ENCODE measurements around the gene EIF3K.

Gene EIF3K

GRCh38 chr19:38653028-38653571 lies 34.1 kb downstream of the EIF3K start:
- peak overlapping the region; percentile 34 for H3K4me3 ChIP-seq (ENCODE audit: low read length)
- H3K9me3 ChIP-seq (replicated peaks; ENCODE audit: low read length) = no peaks in the 10 kb centered on the region
- H3K4me1 ChIP-seq (ENCODE audit: control insufficient read depth, insufficient read depth, low read length) = peaks cover 83% of the 10 kb centered on the region
- H3K9ac ChIP-seq (ENCODE audit: low read depth, low read length) = peak overlapping the region; percentile 99
- peak overlapping the region; percentile 97 for H3K4me2 ChIP-seq (ENCODE audit: low read length)
- H3K36me3 ChIP-seq (ENCODE audit: insufficient read depth, low read length) = peaks cover 34% of the 10 kb centered on the region
- H3K27me3 ChIP-seq (ENCODE audit: control insufficient read depth, insufficient read depth, low read length) = no peaks in the 10 kb centered on the region

- peak overlapping the region; percentile 97 for H3K4me2 ChIP-seq (ENCODE audit: low read length)
- H3K4me1 ChIP-seq (ENCODE audit: control insufficient read depth, insufficient read depth, low read length) = peaks cover 96% of the 10 kb centered on the region
- no peaks in the 10 kb centered on the region for H3K27me3 ChIP-seq (ENCODE audit: control insufficient read depth, insufficient read depth, low read length)
- no peak overlapping the region for H3K4me3 ChIP-seq (ENCODE audit: low read length)
- H3K9ac ChIP-seq (ENCODE audit: low read depth, low read length) = peak overlapping the region; percentile 99
- no peaks in the 10 kb centered on the region for H3K9me3 ChIP-seq (replicated peaks; ENCODE audit: low read length)
- H3K36me3 ChIP-seq (ENCODE audit: insufficient read depth, low read length) = peaks cover 32% of the 10 kb centered on the region
Observed at GRCh38 chr19:38654628-38655055, 35.7 kb downstream of the EIF3K start.

GRCh38 chr19:38655148-38655824 lies 36.3 kb downstream of the EIF3K start:
- no peak overlapping the region for H3K4me3 ChIP-seq (ENCODE audit: low read length)
- H3K4me2 ChIP-seq (ENCODE audit: low read length) = peak overlapping the region; percentile 97
- peak overlapping the region; percentile 99 for H3K9ac ChIP-seq (ENCODE audit: low read depth, low read length)
- H3K27me3 ChIP-seq (ENCODE audit: control insufficient read depth, insufficient read depth, low read length) = no peaks in the 10 kb centered on the region
- H3K36me3 ChIP-seq (ENCODE audit: insufficient read depth, low read length) = peaks cover 28% of the 10 kb centered on the region
- H3K4me1 ChIP-seq (ENCODE audit: control insufficient read depth, insufficient read depth, low read length) = peaks cover 98% of the 10 kb centered on the region
- H3K9me3 ChIP-seq (replicated peaks; ENCODE audit: low read length) = no peaks in the 10 kb centered on the region

GRCh38 chr19:38656171-38656981 lies 37.4 kb downstream of the EIF3K start:
- H3K4me1 ChIP-seq (ENCODE audit: control insufficient read depth, insufficient read depth, low read length) = peaks cover 96% of the 10 kb centered on the region
- no peaks in the 10 kb centered on the region for H3K9me3 ChIP-seq (replicated peaks; ENCODE audit: low read length)
- no peak overlapping the region for H3K4me3 ChIP-seq (ENCODE audit: low read length)
- H3K27me3 ChIP-seq (ENCODE audit: control insufficient read depth, insufficient read depth, low read length) = no peaks in the 10 kb centered on the region
- H3K9ac ChIP-seq (ENCODE audit: low read depth, low read length) = peak overlapping the region; percentile 58
- H3K4me2 ChIP-seq (ENCODE audit: low read length) = peak overlapping the region; percentile 19
- peaks cover 37% of the 10 kb centered on the region for H3K36me3 ChIP-seq (ENCODE audit: insufficient read depth, low read length)

- H3K4me2 ChIP-seq (ENCODE audit: low read length) = peak overlapping the region; percentile 66
- no peaks in the 10 kb centered on the region for H3K9me3 ChIP-seq (replicated peaks; ENCODE audit: low read length)
- peak overlapping the region; percentile 39 for H3K4me3 ChIP-seq (ENCODE audit: low read length)
- peaks cover 92% of the 10 kb centered on the region for H3K4me1 ChIP-seq (ENCODE audit: control insufficient read depth, insufficient read depth, low read length)
- peak overlapping the region; percentile 83 for H3K9ac ChIP-seq (ENCODE audit: low read depth, low read length)
- H3K27me3 ChIP-seq (ENCODE audit: control insufficient read depth, insufficient read depth, low read length) = no peaks in the 10 kb centered on the region
- peaks cover 38% of the 10 kb centered on the region for H3K36me3 ChIP-seq (ENCODE audit: insufficient read depth, low read length)
Observed at GRCh38 chr19:38657633-38658222, 38.7 kb downstream of the EIF3K start.

- H3K9me3 ChIP-seq (replicated peaks; ENCODE audit: low read length) = no peaks in the 10 kb centered on the region
- peak overlapping the region; percentile 49 for H3K4me3 ChIP-seq (ENCODE audit: low read length)
- H3K27me3 ChIP-seq (ENCODE audit: control insufficient read depth, insufficient read depth, low read length) = no peaks in the 10 kb centered on the region
- peak overlapping the region; percentile 83 for H3K9ac ChIP-seq (ENCODE audit: low read depth, low read length)
- H3K36me3 ChIP-seq (ENCODE audit: insufficient read depth, low read length) = peaks cover 45% of the 10 kb centered on the region
- H3K4me1 ChIP-seq (ENCODE audit: control insufficient read depth, insufficient read depth, low read length) = peaks cover 91% of the 10 kb centered on the region
- peak overlapping the region; percentile 73 for H3K4me2 ChIP-seq (ENCODE audit: low read length)
Observed at GRCh38 chr19:38658462-38659306, 39.7 kb downstream of the EIF3K start.

GRCh38 chr19:38660724-38661123 lies 41.7 kb downstream of the EIF3K start:
- peaks cover 38% of the 10 kb centered on the region for H3K36me3 ChIP-seq (ENCODE audit: insufficient read depth, low read length)
- no peak overlapping the region for H3K4me2 ChIP-seq (ENCODE audit: low read length)
- no peak overlapping the region for H3K4me3 ChIP-seq (ENCODE audit: low read length)
- H3K27me3 ChIP-seq (ENCODE audit: control insufficient read depth, insufficient read depth, low read length) = no peaks in the 10 kb centered on the region
- no peak overlapping the region for H3K9ac ChIP-seq (ENCODE audit: low read depth, low read length)
- peaks cover 91% of the 10 kb centered on the region for H3K4me1 ChIP-seq (ENCODE audit: control insufficient read depth, insufficient read depth, low read length)
- no peaks in the 10 kb centered on the region for H3K9me3 ChIP-seq (replicated peaks; ENCODE audit: low read length)

GRCh38 chr19:38661136-38661535 lies 42.1 kb downstream of the EIF3K start:
- no peaks in the 10 kb centered on the region for H3K27me3 ChIP-seq (ENCODE audit: control insufficient read depth, insufficient read depth, low read length)
- H3K4me1 ChIP-seq (ENCODE audit: control insufficient read depth, insufficient read depth, low read length) = peaks cover 91% of the 10 kb centered on the region
- no peak overlapping the region for H3K4me3 ChIP-seq (ENCODE audit: low read length)
- no peak overlapping the region for H3K9ac ChIP-seq (ENCODE audit: low read depth, low read length)
- peaks cover 35% of the 10 kb centered on the region for H3K36me3 ChIP-seq (ENCODE audit: insufficient read depth, low read length)
- no peak overlapping the region for H3K4me2 ChIP-seq (ENCODE audit: low read length)
- H3K9me3 ChIP-seq (replicated peaks; ENCODE audit: low read length) = no peaks in the 10 kb centered on the region

- Histone ChIP-seq H3K9ac (ENCODE audit: low read depth, low read length) (peak overlapping the region; percentile 8), H3K9me3 (replicated peaks; ENCODE audit: low read length) (no peaks in the 10 kb centered on the region), H3K4me1 (ENCODE audit: control insufficient read depth, insufficient read depth, low read length) (peaks cover 91% of the 10 kb centered on the region), H3K36me3 (ENCODE audit: insufficient read depth, low read length) (peaks cover 34% of the 10 kb centered on the region), H3K4me2 (ENCODE audit: low read length) (no peak overlapping the region), H3K4me3 (ENCODE audit: low read length) (no peak overlapping the region), H3K27me3 (ENCODE audit: control insufficient read depth, insufficient read depth, low read length) (no peaks in the 10 kb centered on the region)
Observed at GRCh38 chr19:38661996-38662395, 43.0 kb downstream of the EIF3K start.

- no peak overlapping the region for H3K9ac ChIP-seq (ENCODE audit: low read depth, low read length)
- H3K36me3 ChIP-seq (ENCODE audit: insufficient read depth, low read length) = peaks cover 34% of the 10 kb centered on the region
- H3K4me3 ChIP-seq (ENCODE audit: low read length) = no peak overlapping the region
- H3K4me2 ChIP-seq (ENCODE audit: low read length) = no peak overlapping the region
- H3K27me3 ChIP-seq (ENCODE audit: control insufficient read depth, insufficient read depth, low read length) = no peaks in the 10 kb centered on the region
- H3K4me1 ChIP-seq (ENCODE audit: control insufficient read depth, insufficient read depth, low read length) = peaks cover 91% of the 10 kb centered on the region
- no peaks in the 10 kb centered on the region for H3K9me3 ChIP-seq (replicated peaks; ENCODE audit: low read length)
Observed at GRCh38 chr19:38662537-38663155, 43.7 kb downstream of the EIF3K start.
